Measurements from ENCODE around the gene KAZN. TPM values are rescaled to one million over a fixed set of nuclear protein-coding genes. Genes with fewer than 3 reads are reported as not detected.

Gene KAZN
- total RNA-seq, 1 donor from 2014 or later, result 2.8 TPM

DNA sequence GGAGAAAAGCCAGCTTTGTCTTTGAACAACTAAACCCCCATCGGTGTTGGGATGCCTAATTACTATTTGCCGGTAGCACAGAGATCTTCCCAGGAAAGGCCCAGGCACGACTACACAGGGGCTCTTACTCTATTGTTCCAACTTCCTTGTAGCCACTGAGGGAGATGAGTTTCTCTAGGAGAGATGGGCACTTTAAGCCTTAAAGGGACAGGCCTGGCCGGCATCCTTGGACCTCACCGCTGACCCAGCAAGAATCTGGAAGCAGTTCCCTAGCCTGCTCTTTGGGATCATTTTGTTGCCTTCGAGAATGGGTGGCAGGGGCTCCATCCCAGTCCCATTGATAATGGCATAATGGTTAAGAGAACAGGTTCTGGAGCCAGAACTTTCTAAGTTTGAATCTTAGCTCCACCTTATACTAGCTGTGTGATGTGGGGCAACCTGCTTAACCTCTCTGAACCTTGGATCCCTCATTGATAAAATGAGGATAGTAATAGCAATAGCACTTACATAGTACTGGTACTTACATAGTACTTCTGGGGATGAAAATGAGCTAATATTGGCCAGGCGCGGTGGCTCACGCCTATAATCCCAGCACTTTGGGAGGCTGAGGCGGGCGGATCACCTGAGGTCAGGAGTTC is 316.0 kb downstream of the KAZN start:
- no peak for DNase-seq (ENCODE audit: low read depth)

DNA sequence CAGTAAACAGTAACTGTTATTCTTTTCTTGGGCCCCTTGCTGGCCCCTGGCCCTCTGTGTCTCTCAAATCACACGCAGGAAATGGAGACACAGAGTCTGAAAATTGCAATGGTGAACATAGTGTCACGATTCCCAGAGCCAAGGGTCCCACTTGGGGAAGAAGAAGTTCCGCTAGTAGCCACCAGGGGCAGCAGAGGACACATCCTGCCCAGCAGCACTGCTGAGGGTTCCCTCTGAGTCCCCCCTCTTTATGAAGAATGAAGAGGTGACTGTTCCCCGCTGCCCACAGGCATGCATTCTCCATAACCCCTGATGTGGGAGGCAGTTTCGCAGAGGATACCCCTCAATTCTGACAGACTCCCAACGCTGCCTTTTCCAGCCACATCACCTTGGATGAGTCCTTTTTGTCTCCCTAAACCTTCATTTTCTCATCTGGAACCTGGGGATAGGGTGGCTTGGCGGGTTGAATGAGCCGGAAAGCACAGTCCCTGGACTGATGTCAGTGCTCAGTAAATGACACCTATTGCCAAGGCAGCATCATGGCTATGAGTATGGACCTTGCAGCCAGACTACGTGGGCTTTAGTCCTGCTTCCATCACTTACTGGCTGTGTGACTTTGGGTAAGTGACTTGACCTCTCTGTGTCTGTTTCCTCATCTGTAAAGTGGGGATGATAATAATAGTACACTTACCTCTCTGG is 317.0 kb downstream of the KAZN start:
- Histone ChIP-seq H3K36me3 (ENCODE audit: control insufficient read depth, insufficient read depth, low read length) (no peaks in the 10 kb centered on the region), H3K27me3 (ENCODE audit: control insufficient read depth, insufficient read depth, low read length) (no peaks in the 10 kb centered on the region), H3K4me3 (ENCODE audit: low read depth, low read length) (no peak overlapping the region)
- TF ChIP-seq, protein P1, sequence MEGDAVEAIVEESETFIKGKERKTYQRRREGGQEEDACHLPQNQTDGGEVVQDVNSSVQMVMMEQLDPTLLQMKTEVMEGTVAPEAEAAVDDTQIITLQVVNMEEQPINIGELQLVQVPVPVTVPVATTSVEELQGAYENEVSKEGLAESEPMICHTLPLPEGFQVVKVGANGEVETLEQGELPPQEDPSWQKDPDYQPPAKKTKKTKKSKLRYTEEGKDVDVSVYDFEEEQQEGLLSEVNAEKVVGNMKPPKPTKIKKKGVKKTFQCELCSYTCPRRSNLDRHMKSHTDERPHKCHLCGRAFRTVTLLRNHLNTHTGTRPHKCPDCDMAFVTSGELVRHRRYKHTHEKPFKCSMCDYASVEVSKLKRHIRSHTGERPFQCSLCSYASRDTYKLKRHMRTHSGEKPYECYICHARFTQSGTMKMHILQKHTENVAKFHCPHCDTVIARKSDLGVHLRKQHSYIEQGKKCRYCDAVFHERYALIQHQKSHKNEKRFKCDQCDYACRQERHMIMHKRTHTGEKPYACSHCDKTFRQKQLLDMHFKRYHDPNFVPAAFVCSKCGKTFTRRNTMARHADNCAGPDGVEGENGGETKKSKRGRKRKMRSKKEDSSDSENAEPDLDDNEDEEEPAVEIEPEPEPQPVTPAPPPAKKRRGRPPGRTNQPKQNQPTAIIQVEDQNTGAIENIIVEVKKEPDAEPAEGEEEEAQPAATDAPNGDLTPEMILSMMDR (IDR thresholded peaks at IDR 0.05; ENCODE audit: insufficient read depth, low read length, poor library complexity, severe bottlenecking), result peak; percentile 95
- DNase-seq (ENCODE audit: low read depth), result no peak

More for the DNA sequence above, 316.0 kb downstream of the KAZN start:
- no peak overlapping the region for H3K4me3 ChIP-seq (ENCODE audit: low read depth, low read length)
- no peaks in the 10 kb centered on the region for H3K36me3 ChIP-seq (ENCODE audit: control insufficient read depth, insufficient read depth, low read length)
- H3K27me3 ChIP-seq (ENCODE audit: control insufficient read depth, insufficient read depth, low read length), result no peaks in the 10 kb centered on the region
- TF ChIP-seq, protein P1 (IDR thresholded peaks at IDR 0.05; ENCODE audit: insufficient read depth, low read length, poor library complexity, severe bottlenecking), result no peak

DNA sequence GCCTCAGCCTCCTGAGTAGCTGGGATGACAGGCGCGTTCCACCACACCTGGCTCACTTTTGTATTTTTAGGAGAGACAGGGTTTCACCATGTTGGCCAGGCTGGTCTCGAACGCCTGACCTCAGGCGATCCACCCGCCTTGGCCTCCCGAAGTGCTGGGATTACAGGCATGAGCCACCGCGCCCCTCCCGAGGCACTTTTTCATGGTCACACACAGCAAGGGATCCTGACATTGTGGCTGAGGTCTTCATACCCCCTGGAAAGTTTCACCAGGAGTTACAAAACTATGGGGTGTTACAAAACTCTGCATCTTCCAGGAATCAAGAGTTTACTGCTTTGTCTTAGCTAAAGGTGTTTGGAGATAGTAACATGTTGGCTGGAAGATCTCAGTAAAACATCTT is 320.8 kb downstream of the KAZN start:
- no peaks in the 10 kb centered on the region for H3K36me3 ChIP-seq (ENCODE audit: control insufficient read depth, insufficient read depth, low read length)
- no peak for DNase-seq (ENCODE audit: low read depth)
- H3K27me3 ChIP-seq (ENCODE audit: control insufficient read depth, insufficient read depth, low read length), result no peaks in the 10 kb centered on the region
- no peak overlapping the region for H3K4me3 ChIP-seq (ENCODE audit: low read depth, low read length)
- TF ChIP-seq, protein P1 (IDR thresholded peaks at IDR 0.05; ENCODE audit: insufficient read depth, low read length, poor library complexity, severe bottlenecking), result no peak

DNA sequence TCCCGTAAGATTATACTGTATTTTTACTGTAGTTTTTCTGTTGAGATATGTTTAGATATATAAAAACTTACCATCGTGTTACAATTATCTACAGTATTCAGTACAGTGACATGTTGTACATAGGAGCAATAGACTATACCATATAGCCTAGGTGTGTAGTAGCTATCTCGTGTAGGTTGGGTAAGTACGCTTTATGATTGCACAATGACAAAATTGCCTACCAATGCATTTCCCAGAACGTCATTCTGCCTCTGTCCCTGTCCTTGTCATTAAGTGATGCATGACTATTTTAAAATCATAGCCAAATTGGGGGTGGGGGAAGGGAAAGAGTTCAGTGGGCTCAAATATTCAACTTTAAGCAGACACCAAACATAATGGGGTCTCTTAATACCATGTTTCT is 321.3 kb downstream of the KAZN start:
- Histone ChIP-seq H3K36me3 (ENCODE audit: control insufficient read depth, insufficient read depth, low read length) (no peaks in the 10 kb centered on the region), H3K27me3 (ENCODE audit: control insufficient read depth, insufficient read depth, low read length) (no peaks in the 10 kb centered on the region), H3K4me3 (ENCODE audit: low read depth, low read length) (no peak overlapping the region)
- TF ChIP-seq, protein P1 (IDR thresholded peaks at IDR 0.05; ENCODE audit: insufficient read depth, low read length, poor library complexity, severe bottlenecking), result no peak
- DNase-seq (ENCODE audit: low read depth), result no peak

DNA sequence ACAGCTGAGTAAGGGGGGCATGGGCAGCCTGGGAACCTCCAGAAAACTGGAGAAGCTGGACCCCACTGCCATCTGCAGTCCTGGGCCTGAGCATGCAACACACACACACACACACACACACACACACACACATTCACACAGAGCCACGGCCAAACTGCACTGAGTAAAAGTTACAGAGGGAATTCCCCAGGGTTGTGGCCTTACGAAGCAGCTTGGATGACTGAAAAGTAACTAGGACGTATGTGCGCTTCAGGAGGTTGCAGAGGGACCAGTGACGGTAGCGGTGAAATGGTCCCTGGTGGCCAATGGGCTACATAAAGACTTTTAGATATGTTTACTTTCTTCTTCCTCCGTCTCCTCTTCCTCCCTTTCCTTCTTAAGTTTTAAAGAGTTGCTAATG is 322.6 kb downstream of the KAZN start:
- DNase-seq (ENCODE audit: low read depth), result no peak
- Histone ChIP-seq H3K27me3 (ENCODE audit: control insufficient read depth, insufficient read depth, low read length) (no peaks in the 10 kb centered on the region), H3K4me3 (ENCODE audit: low read depth, low read length) (no peak overlapping the region), H3K36me3 (ENCODE audit: control insufficient read depth, insufficient read depth, low read length) (no peaks in the 10 kb centered on the region)
- TF ChIP-seq, protein P1 (IDR thresholded peaks at IDR 0.05; ENCODE audit: insufficient read depth, low read length, poor library complexity, severe bottlenecking), result no peak

All from kidney epithelial cell (primary cell).